Measurements from ENCODE around the gene VRK1. TPM values are rescaled to one million over a fixed set of nuclear protein-coding genes. Genes with fewer than 3 reads are reported as not detected.

Gene VRK1
- total RNA-seq, 1 experiment from 2014 or later = 26.5 TPM

GRCh38 chr14:96863986-96864330 is 66.8 kb downstream of the VRK1 start:
- no TSS peak for BruUV-seq (replicated peaks)
- ChIA-PET CTCF (no interaction called here), POLR2A (no interaction called here)
- DNase-seq (ENCODE audit: low read depth, low spot score) (no peak), ATAC-seq (no peak)
- Histone ChIP-seq H3K36me3 (ENCODE audit: control insufficient read depth, insufficient read depth, low read length) (no peaks in the 10 kb centered on the region; the same call in 1 of the 2 replicates), H3K27ac (ENCODE audit: low read length) (no peak overlapping the region), H3K27me3 (ENCODE audit: control insufficient read depth, insufficient read depth, low read length) (no peaks in the 10 kb centered on the region), H3K4me1 (ENCODE audit: control insufficient read depth, insufficient read depth, low read length) (no peaks in the 10 kb centered on the region), H3K4me3 (ENCODE audit: low read depth in 2 of 2, low read length in 2 of 2) (no peak overlapping the region), H3K9me3 (ENCODE audit: control insufficient read depth, insufficient read depth, low read depth, low read length) (no peaks in the 10 kb centered on the region)
- TF ChIP-seq REST (IDR thresholded peaks at IDR 0.05; ENCODE audit: insufficient read depth in 1 of 2, low read depth in 2 of 2, low read length in 1 of 2) (no peak), POLR2AphosphoS5 (IDR thresholded peaks at IDR 0.05; ENCODE audit: low read depth, low read length) (no peak)
- intact Hi-C loops (cut with micrococcal nuclease; ENCODE audit: unreplicated experiment) = no loop called here
- in situ Hi-C loops (cut with HindIII; ENCODE audit: low pct_unique_long_range_greater_than_20kb, low sequenced_read_pairs) = no loop called here

GRCh38 chr14:96867634-96868033 is 70.5 kb downstream of the VRK1 start:
- DNase-seq (ENCODE audit: low read depth, low spot score) (no peak), ATAC-seq (no peak)
- H3K27me3 ChIP-seq (ENCODE audit: control insufficient read depth, insufficient read depth, low read length) = no peaks in the 10 kb centered on the region
- H3K9me3 ChIP-seq (ENCODE audit: control insufficient read depth, insufficient read depth, low read depth, low read length) = no peaks in the 10 kb centered on the region
- CTCF ChIA-PET = no interaction called here
- intact Hi-C loops (cut with micrococcal nuclease; ENCODE audit: unreplicated experiment) = no loop called here
- H3K4me1 ChIP-seq (ENCODE audit: control insufficient read depth, insufficient read depth, low read length) = no peaks in the 10 kb centered on the region
- no peaks in the 10 kb centered on the region; the same call in 1 of the 2 replicates for H3K36me3 ChIP-seq (ENCODE audit: control insufficient read depth, insufficient read depth, low read length)
- no TSS peak for BruUV-seq (replicated peaks)
- no peak overlapping the region for H3K4me3 ChIP-seq (ENCODE audit: low read depth in 2 of 2, low read length in 2 of 2)
- POLR2A ChIA-PET = no interaction called here
- in situ Hi-C loops (cut with HindIII; ENCODE audit: low pct_unique_long_range_greater_than_20kb, low sequenced_read_pairs) = no loop called here
- TF ChIP-seq CTCF (IDR thresholded peaks at IDR 0.05) (no peak), POLR2AphosphoS5 (IDR thresholded peaks at IDR 0.05; ENCODE audit: low read depth, low read length) (no peak), TCF7L2 (IDR thresholded peaks at IDR 0.05; ENCODE audit: low read depth, low read length) (no peak), REST (IDR thresholded peaks at IDR 0.05; ENCODE audit: insufficient read depth in 1 of 2, low read depth in 2 of 2, low read length in 1 of 2) (no peak), SIN3A (IDR thresholded peaks at IDR 0.05; ENCODE audit: borderline replicate concordance, insufficient read depth, low read depth, low read length) (no peak)
- H3K27ac ChIP-seq (ENCODE audit: low read length) = no peak overlapping the region

All from Panc1 (cell line).